ENCODE data around the gene WDR76. TPM values are rescaled to one million over a fixed set of nuclear protein-coding genes. Genes with fewer than 3 reads are reported as not detected.

The WDR76 gene
- total RNA-seq, 1 donor from 2014 or later = 3.0 TPM

DNA sequence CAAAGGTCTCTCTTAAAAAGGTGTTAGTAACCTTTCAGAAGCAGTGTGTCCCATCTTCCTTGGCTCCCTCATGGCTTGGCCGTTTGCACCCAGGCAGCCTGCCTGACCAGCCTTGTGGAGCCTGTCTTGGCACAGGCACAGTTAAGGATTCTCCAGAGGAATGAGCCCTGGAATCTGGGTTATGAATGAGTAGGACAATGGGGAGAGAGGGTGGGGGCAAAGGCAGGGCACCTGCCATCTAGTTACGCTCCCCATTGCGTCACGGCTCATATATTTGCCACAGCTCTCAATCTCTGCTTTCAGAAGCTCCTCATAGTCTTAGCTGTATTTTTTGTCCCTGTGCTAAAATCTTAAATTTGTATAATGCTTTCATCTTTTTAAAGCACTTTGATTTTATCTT is 50.6 kb downstream of the WDR76 start:
- DNase-seq (ENCODE audit: low spot score) = peak; percentile 14

- no peak for DNase-seq (ENCODE audit: low spot score)
Observed at GRCh38 chr15:43878446-43878845, 51.6 kb downstream of the WDR76 start.

- no peak for DNase-seq (ENCODE audit: low spot score)
Observed at GRCh38 chr15:43879386-43880355, 52.9 kb downstream of the WDR76 start.

- no peak for DNase-seq (ENCODE audit: low spot score)
Observed at GRCh38 chr15:43880406-43881194, 53.8 kb downstream of the WDR76 start.

DNA sequence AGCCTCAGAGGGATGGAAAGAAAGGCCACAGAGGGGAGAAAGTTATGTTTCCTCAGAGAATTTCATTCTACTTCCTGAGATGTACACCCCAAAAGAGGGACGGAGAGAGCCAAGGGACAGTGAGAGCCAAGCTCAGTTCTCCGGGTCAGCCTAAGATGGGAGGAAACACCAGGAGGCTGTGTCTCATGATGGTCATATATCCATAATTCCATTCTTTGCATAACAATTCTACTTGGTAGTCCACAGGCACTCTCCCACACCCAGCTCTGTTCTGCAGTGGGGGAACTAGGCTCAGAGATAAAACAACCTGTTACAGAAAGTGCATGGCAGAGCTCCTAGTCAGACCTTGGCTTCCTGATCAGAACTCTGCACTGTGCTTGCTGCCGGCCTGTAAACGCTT is 54.4 kb downstream of the WDR76 start:
- DNase-seq (ENCODE audit: low spot score) = no peak

- DNase-seq (ENCODE audit: low spot score) = no peak
Observed at GRCh38 chr15:43881944-43882343, 55.1 kb downstream of the WDR76 start.

- DNase-seq (ENCODE audit: low spot score) = no peak
Observed at GRCh38 chr15:43883571-43883970, 56.8 kb downstream of the WDR76 start.

- DNase-seq (ENCODE audit: low spot score) = no peak
Observed at GRCh38 chr15:43886558-43886957, 59.8 kb downstream of the WDR76 start.

- DNase-seq (ENCODE audit: low spot score) = no peak
Observed at GRCh38 chr15:43887901-43888300, 61.1 kb downstream of the WDR76 start.

GRCh38 chr15:43889042-43889441 is 62.2 kb downstream of the WDR76 start:
- DNase-seq (ENCODE audit: low spot score) = no peak

GRCh38 chr15:43893956-43894355 is 67.2 kb downstream of the WDR76 start:
- DNase-seq (ENCODE audit: low spot score) = no peak

GRCh38 chr15:43895586-43895985 is 68.8 kb downstream of the WDR76 start:
- no peak for DNase-seq (ENCODE audit: low spot score)

GRCh38 chr15:43896543-43896942 is 69.7 kb downstream of the WDR76 start:
- no peak for DNase-seq (ENCODE audit: low spot score)

DNA sequence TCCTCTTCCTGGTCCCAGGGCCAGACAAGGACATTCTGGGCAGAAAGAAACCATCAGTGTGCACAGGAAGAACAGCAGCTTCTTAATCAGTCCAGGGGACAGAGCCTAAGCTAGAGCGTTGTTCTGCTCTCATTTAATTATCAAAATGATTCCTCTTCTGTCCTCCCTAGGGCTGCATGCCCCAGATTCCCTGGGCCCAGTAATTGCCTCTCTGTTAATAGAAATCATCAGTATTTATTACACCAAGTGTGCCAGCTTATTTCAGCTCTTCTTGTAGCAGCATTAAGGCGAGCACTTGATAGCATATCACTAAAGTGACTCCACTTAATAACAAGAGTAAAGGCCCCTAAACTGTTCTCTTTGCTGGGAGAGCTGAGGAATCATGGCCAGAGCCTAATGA is 72.1 kb downstream of the WDR76 start:
- DNase-seq (ENCODE audit: low spot score) = no peak

DNA sequence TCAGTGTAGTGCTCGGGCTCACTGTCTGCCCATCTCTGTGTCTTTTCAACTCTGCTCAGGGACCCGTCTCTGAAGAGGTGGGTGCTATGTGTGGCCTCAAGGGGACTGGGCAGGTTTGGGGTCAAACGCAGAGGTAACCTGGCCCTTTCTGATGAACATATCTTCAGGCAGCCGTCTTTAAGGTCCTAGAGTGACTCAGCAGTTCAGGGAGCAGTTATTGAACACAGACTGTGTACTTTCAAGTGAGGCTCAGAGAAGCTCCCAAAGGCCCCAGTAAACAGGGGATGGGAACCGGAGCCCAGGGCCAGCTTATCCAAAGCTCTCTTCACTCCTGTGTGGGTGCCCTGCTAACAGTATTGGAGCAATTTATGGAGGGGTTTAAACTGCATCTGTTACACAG is 73.1 kb downstream of the WDR76 start:
- DNase-seq (ENCODE audit: low spot score) = no peak

GRCh38 chr15:43900996-43901395 is 74.2 kb downstream of the WDR76 start:
- no peak for DNase-seq (ENCODE audit: low spot score)

DNA sequence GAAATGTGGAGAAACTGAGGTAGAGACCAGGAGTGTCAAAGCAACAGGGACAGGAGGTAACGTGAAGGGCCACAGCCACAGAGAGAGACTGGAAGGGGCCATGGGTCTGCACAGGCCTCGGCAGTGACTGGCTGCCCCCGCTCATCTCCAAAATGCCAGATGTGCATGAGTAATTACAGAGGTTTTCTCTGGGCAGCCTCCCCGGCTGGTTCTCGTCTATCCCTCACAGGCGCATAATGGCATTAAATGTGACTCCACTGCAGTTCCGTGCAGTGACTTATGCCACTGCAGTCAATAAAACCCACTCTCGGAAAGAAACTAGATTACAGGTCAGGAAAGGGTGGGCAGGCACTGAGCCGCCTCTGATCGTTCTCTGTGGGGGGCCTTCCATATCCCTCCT is 74.7 kb downstream of the WDR76 start:
- no peak for DNase-seq (ENCODE audit: low spot score)

GRCh38 chr15:43903864-43904290 is 77.1 kb downstream of the WDR76 start:
- peak; percentile 11 for DNase-seq (ENCODE audit: low spot score)

DNA sequence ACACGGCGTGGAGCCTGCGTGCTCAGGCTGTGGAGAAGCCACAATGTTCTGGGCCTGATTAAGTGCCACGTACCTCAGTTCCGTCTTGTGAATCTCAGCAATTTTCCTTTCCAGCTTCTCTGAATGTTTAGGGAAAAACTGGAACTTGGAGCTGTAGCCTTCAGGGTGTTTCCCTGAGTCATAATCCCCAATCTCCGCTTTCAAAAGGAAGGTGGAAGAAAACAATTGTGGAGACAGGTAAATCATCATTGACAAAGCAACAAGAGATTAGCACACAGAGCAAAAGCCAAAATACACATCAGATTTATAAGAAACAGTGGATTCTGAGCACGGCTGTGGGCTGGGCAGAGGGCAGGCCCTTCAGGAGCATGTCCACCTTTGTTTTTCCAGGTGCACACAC is 79.0 kb downstream of the WDR76 start:
- DNase-seq (ENCODE audit: low spot score) = no peak

GRCh38 chr15:43908516-43909050 is 81.8 kb downstream of the WDR76 start:
- DNase-seq (ENCODE audit: low spot score) = no peak

- no peak for DNase-seq (ENCODE audit: low spot score)
Observed at GRCh38 chr15:43911235-43911781, 84.5 kb downstream of the WDR76 start.

GRCh38 chr15:43912208-43912607 is 85.4 kb downstream of the WDR76 start:
- no peak for DNase-seq (ENCODE audit: low spot score)

Measured in mucosa of gallbladder (tissue), 1 donor.